ENCODE data around the gene COX19.

Gene COX19

GRCh38 chr7:1017586-1018333 is 42.4 kb upstream of the COX19 start:
- TF ChIP-seq CTCF (IDR thresholded peaks at IDR 0.05), result no peak
- H3K27ac ChIP-seq, result no peak overlapping the region
- no peak overlapping the region for H3K4me3 ChIP-seq (ENCODE audit: low read depth in 1 of 2, low read length in 1 of 2)
- H3K4me1 ChIP-seq (ENCODE audit: control insufficient read depth in 1 of 2, insufficient read depth in 1 of 2, low read depth in 1 of 2, low read length in 1 of 2), result no peaks in the 10 kb centered on the region
- H3K9me3 ChIP-seq, result peaks cover 12% of the 10 kb centered on the region
- no peaks in the 10 kb centered on the region for H3K36me3 ChIP-seq
- H3K27me3 ChIP-seq, result no peaks in the 10 kb centered on the region

DNA sequence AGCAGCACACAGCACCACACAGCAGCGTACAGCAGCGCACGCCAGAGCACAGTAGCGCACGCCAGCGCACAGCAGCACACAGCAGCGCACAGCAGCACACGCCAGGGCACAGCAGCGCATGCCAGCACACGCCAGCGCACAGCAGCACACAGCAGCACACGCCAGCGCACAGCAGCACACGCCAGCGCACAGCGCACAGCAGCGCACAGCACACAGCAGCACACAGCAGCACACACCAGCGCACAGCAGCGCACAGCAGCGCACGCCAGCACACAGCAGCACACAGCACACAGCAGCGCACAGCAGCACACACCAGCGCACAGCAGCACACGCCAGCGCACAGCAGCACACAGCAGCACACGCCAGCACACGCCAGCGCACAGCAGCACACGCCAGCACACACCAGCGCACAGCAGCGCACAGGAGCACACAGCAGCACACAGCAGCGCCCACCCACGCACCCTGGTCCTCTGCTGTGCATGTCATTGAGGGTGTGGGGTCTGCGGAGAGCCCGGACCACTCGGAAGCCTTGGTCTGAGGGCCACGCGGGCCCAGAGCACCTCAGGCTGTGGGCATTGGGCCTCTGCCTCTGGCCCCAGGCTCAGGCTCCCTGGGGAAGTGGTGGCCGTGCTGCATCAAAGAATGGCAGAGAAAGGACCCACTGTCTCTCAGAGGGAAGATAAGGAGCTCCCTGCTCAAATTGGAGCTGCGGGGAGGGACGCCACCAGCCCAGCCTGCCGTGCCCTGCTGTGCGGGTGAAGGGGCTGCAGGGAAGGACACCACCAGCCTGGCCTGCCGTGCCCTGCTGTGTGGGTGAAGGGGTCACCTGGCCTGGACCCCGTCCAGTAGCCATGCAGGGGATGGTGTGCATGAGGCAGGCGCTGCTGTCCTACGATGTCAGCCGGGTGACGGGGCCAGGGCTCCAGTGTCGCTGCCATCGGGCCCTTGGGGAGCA is 41.5 kb upstream of the COX19 start:
- no peaks in the 10 kb centered on the region for H3K4me1 ChIP-seq (ENCODE audit: control insufficient read depth in 1 of 2, insufficient read depth in 1 of 2, low read depth in 1 of 2, low read length in 1 of 2)
- H3K27me3 ChIP-seq, result no peaks in the 10 kb centered on the region
- H3K9me3 ChIP-seq, result peaks cover 10% of the 10 kb centered on the region
- no peak overlapping the region for H3K4me3 ChIP-seq (ENCODE audit: low read depth in 1 of 2, low read length in 1 of 2)
- no peak for TF ChIP-seq CTCF (IDR thresholded peaks at IDR 0.05)
- H3K36me3 ChIP-seq, result no peaks in the 10 kb centered on the region
- H3K27ac ChIP-seq, result no peak overlapping the region

DNA sequence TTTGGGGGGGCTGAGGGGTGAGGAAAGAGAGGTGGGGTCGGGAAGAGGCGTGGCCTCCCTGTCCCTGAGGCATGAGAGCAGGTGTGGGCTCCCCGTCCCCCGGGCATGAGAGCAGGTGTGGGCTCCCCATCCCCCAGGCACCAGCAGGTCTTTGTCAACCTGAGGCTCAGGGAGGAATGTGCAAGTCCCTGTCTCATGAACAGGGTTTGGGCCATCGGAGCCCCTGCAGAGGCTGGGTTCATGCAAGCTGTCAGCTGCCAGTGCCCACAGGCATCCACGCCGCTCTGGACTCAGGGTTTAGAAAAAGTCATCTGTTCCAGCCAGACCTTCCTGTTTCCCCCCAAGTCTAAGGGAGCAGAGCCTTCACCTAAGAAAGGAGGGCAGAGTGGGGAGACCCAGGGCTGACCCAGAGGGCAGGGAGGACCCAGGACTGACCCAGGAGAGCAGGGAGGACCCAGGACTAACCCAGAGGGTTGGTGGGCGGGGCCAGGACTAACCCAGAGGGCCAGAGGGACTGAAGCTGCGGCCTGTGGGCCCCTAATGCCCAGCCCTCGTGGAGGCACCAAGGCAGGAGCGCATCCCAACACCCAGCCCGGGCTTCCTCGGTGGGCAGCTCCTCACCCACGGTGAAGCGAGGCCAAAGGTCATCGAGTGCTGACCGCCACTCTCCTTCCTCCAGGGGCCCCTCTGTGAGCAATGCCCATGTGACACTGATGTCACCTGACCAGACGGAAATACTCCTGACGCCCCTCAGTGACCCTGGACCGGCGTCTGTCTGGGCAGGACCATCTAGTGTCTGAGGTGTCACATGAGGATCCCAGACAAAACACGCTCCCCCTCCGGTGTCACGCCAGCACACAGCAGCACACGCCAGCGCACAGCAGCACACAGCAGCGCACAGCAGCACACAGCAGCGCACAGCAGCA is 40.1 kb upstream of the COX19 start:
- Histone ChIP-seq H3K4me1 (ENCODE audit: control insufficient read depth in 1 of 2, insufficient read depth in 1 of 2, low read depth in 1 of 2, low read length in 1 of 2) (no peaks in the 10 kb centered on the region), H3K36me3 (no peaks in the 10 kb centered on the region), H3K27ac (no peak overlapping the region), H3K27me3 (no peaks in the 10 kb centered on the region), H3K4me3 (ENCODE audit: low read depth in 1 of 2, low read length in 1 of 2) (no peak overlapping the region), H3K9me3 (no peaks in the 10 kb centered on the region)
- TF ChIP-seq CTCF (IDR thresholded peaks at IDR 0.05), result no peak

DNA sequence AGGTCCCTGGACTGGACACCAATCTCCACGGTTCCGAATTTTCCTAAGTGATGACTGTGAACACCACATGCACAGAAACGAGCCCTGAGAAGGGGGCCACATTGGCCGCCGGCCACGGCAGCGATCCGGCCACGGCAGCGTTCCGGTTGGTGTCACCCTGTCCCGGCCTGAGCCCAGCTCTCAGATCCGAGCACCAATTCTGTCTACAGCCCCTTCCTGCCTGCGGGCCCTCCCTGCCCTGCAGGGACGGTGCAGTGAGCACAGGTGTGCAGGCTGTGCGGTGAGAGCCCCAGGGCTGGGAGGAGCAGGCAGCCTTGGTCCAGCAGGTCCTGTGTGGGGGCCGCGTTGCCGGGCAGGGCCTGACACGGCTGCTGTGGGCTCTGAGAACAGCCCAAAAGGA is 39.3 kb upstream of the COX19 start:
- Histone ChIP-seq H3K9me3 (no peaks in the 10 kb centered on the region), H3K4me1 (ENCODE audit: control insufficient read depth in 1 of 2, insufficient read depth in 1 of 2, low read depth in 1 of 2, low read length in 1 of 2) (no peaks in the 10 kb centered on the region), H3K36me3 (no peaks in the 10 kb centered on the region), H3K27ac (no peak overlapping the region), H3K4me3 (ENCODE audit: low read depth in 1 of 2, low read length in 1 of 2) (no peak overlapping the region), H3K27me3 (no peaks in the 10 kb centered on the region)
- no peak for TF ChIP-seq CTCF (IDR thresholded peaks at IDR 0.05)

- H3K9me3 ChIP-seq, result no peaks in the 10 kb centered on the region
- no peaks in the 10 kb centered on the region for H3K27me3 ChIP-seq
- H3K36me3 ChIP-seq, result no peaks in the 10 kb centered on the region
- H3K4me3 ChIP-seq (ENCODE audit: low read depth in 1 of 2, low read length in 1 of 2), result no peak overlapping the region
- no peak for TF ChIP-seq CTCF (IDR thresholded peaks at IDR 0.05)
- no peak overlapping the region for H3K27ac ChIP-seq
- H3K4me1 ChIP-seq (ENCODE audit: control insufficient read depth in 1 of 2, insufficient read depth in 1 of 2, low read depth in 1 of 2, low read length in 1 of 2), result no peaks in the 10 kb centered on the region
Observed at GRCh38 chr7:1013581-1013980, 38.2 kb upstream of the COX19 start.
